B cell (primary cell): Measurements from ENCODE around the gene SERINC5. TPM values are rescaled to one million over a fixed set of nuclear protein-coding genes. Genes with fewer than 3 reads are reported as not detected.

Experiments used
- ATAC-seq: fragments of 200-7000 bp; cut with Tn5 transposase; one replicate; pipeline ENCODE4 v1.10.0; 2021; ENCODE audit warnings: low read depth, mild to moderate bottlenecking, moderate number of reproducible peaks, moderate library complexity
- CTCF ChIA-PET: fragments of 350-600 bp; sonication (Branson Sonifier 250); formaldehyde crosslinking; loops from one replicate; lab custom pipeline; 2021; ENCODE audit warnings: antibody characterized with exemption, inconsistent platforms; lab: Charles Lee
- POLR2A ChIA-PET: fragments of 350-600 bp; sonication (Branson Sonifier 250); formaldehyde crosslinking; loops from one replicate; lab custom pipeline; 2021; ENCODE audit warnings: antibody characterized with exemption; lab: Charles Lee
- DNase-seq: peaks from one replicate; pipeline ENCODE4 v3.0.0; 2013
- H2AFZ ChIP-seq: 2 replicates; pipeline ENCODE4 v1.6.1; 2012; ENCODE audit warnings: mild to moderate bottlenecking, low read depth, low read length; ENCODE audit not compliant: insufficient read depth, poor library complexity, severe bottlenecking
- H3K27ac ChIP-seq, 2 donors: 1 replicate in 1 of 2; 2 replicates in 1 of 2; pipeline ENCODE4 v1.5.1; 2012 to 2013; ENCODE audit warnings: low read length in 2 of 2, mild to moderate bottlenecking in 2 of 2, moderate library complexity in 1 of 2
- H3K27me3 ChIP-seq, 4 experiments: fragments of 200-600 bp in 1 of 4; sonication (generic) in 1 of 4; replicated peaks in 1 of 4; 1 replicate in 2 of 4; 2 replicates in 2 of 4; pipeline versions ENCODE4 v1.6.1 to v1.7.0; 2013 to 2016; ENCODE audit warnings: low read length in 3 of 4, mild to moderate bottlenecking in 2 of 4, mixed read lengths in 1 of 4, moderate library complexity in 1 of 4; ENCODE audit not compliant: insufficient read depth in 4 of 4, control insufficient read depth in 3 of 4; ENCODE audit errors: control extremely low read depth in 1 of 4
- H3K36me3 ChIP-seq, 2 experiments: replicated peaks in 1 of 2; 1 replicate in 1 of 2; 2 replicates in 1 of 2; pipeline versions ENCODE4 v1.6.1 to v1.7.1; 2013; ENCODE audit warnings: low read length in 1 of 2; ENCODE audit not compliant: insufficient read depth in 2 of 2, control insufficient read depth in 1 of 2; ENCODE audit errors: control extremely low read depth in 1 of 2, extremely low read depth in 1 of 2
- H3K4me1 ChIP-seq, 2 donors: fragments of 200-600 bp in 1 of 2; sonication (generic) in 1 of 2; 1 replicate in 1 of 2; 2 replicates in 1 of 2; pipeline versions ENCODE4 v1.5.1 to v1.6.1; 2013 to 2017; ENCODE audit warnings: low read length in 2 of 2; ENCODE audit not compliant: control insufficient read depth in 2 of 2, insufficient read depth in 2 of 2
- H3K4me2 ChIP-seq: replicated peaks from 2 replicates; pipeline ENCODE3; 2012; ENCODE audit warnings: mild to moderate bottlenecking, low read depth, low read length; ENCODE audit not compliant: poor library complexity, severe bottlenecking
- H3K4me3 ChIP-seq, 5 experiments: fragments of 200-600 bp in 1 of 5; sonication (generic) in 1 of 5; 1 replicate in 3 of 5; 2 replicates in 2 of 5; pipeline versions ENCODE4 v1.5.1 to v1.7.0; 2011 to 2016; ENCODE audit warnings: low read length in 4 of 5, mild to moderate bottlenecking in 4 of 5, low read depth in 2 of 5, control low read depth in 1 of 5, moderate library complexity in 1 of 5; ENCODE audit not compliant: insufficient read depth in 1 of 5; ENCODE audit errors: control extremely low read depth in 1 of 5, extremely low read depth in 1 of 5
- H3K79me2 ChIP-seq: fragments of 200-600 bp; sonication (generic); one replicate; pipeline ENCODE4 v1.6.0; 2016; ENCODE audit warnings: low read length; ENCODE audit not compliant: control insufficient read depth, insufficient read depth
- H3K9ac ChIP-seq: fragments of 200-600 bp; sonication (generic); 2 replicates; pipeline ENCODE4 v1.6.1; 2017; ENCODE audit warnings: mild to moderate bottlenecking, low read length, moderate library complexity
- H3K9me3 ChIP-seq, 3 donors: one replicate each; pipeline versions ENCODE4 v1.6.1 to v1.7.1; 2013; ENCODE audit warnings: low read length in 2 of 3; ENCODE audit not compliant: control insufficient read depth in 2 of 3, insufficient read depth in 1 of 3; ENCODE audit errors: control extremely low read depth in 1 of 3
- H4K20me1 ChIP-seq: 2 replicates; pipeline ENCODE4 v1.6.0; 2012; ENCODE audit warnings: mild to moderate bottlenecking, low read length; ENCODE audit not compliant: insufficient read depth, control insufficient read depth, poor library complexity, severe bottlenecking
- H3K27ac Mint-ChIP-seq: one replicate; pipeline ENCODE4 v1.8.0; 2021; ENCODE audit warnings: mixed read lengths
- H3K27me3 Mint-ChIP-seq: one replicate; pipeline ENCODE4 v1.8.0; 2021; ENCODE audit warnings: mixed read lengths
- H3K4me1 Mint-ChIP-seq: one replicate; pipeline ENCODE4 v1.8.0; 2021; ENCODE audit warnings: mixed read lengths
- H3K4me3 Mint-ChIP-seq: one replicate; pipeline ENCODE4 v1.8.0; 2021; ENCODE audit warnings: mixed read lengths
- H3K9me3 Mint-ChIP-seq: one replicate; pipeline ENCODE4 v1.8.0; 2022; ENCODE audit warnings: mixed read lengths; ENCODE audit not compliant: insufficient read depth
- CTCF ChIP-seq: fragments of 200-600 bp; IDR thresholded peaks from one replicate; pipeline ENCODE4 v1.8.0; 2022; ENCODE audit warnings: antibody characterized with exemption, mild to moderate bottlenecking
- EZH2 ChIP-seq: IDR thresholded peaks from 2 replicates; pipeline ENCODE4 v1.6.1; 2012; ENCODE audit warnings: borderline replicate concordance, low read depth, mild to moderate bottlenecking, moderate library complexity, low read length; ENCODE audit not compliant: insufficient read depth, poor library complexity, severe bottlenecking
- WGBS: methylation state at CpG from one replicate; pipeline ENCODE4 v1.1.5; 2013; ENCODE audit warnings: missing lambda C conversion rate; ENCODE audit not compliant: insufficient coverage; 5-methylcytosine and 5-hydroxymethylcytosine counted together
- intact Hi-C: fragments of 100-400 bp; cut with micrococcal nuclease; formaldehyde crosslinking; loops from one replicate; pipeline ENCODE4 v1.10.0; 2022
- polyA plus RNA-seq: library from polyadenylated mRNA; depleted of rRNA; stranded (reverse); fragments of >200 nt; gene quantifications from 2 replicates; pipeline ENCODE4 v1.2.3, GENCODE V29; 2012
- total RNA-seq, 2 donors: library from RNA; stranded (reverse); fragments of 120-200 nt in 1 of 2; gene quantifications; 1 replicate in 1 of 2; 2 replicates in 1 of 2; pipeline versions ENCODE4 v1.2.3 to v1.2.4, GENCODE V29; 2013 to 2022

SERINC5 gene
- total and polyA plus RNA-seq, 2 donors (not counting 1 experiment from before 2014, with no cell fraction given) = 2.4 to 9.5 TPM

GRCh38 chr5:80216096-80216495 is 39.8 kb downstream of the SERINC5 start:
- ChIA-PET CTCF (no interaction called here), POLR2A (no interaction called here)
- Histone ChIP-seq H3K4me1 (peaks cover 0 to 8% of the 10 kb centered on the region in 2 donors), H3K36me3 (peaks cover 0 to 3% of the 10 kb centered on the region in 2 experiments), H3K4me3 (peak overlapping the region in 3 of 5 experiments; percentile 5 to 60 (median 41)), H3K4me2 (peak overlapping the region; percentile 62), H3K27me3 (no peaks in the 10 kb centered on the region), H3K27ac (peak overlapping the region in 1 of 2 donors; percentile 64), H3K79me2 (peaks cover 14% of the 10 kb centered on the region), H4K20me1 (no peaks in the 10 kb centered on the region), H3K9me3 (no peaks in the 10 kb centered on the region), H3K9ac (peak overlapping the region; percentile 58), H2AFZ (peak overlapping the region; percentile 59)
- Mint-ChIP-seq H3K27me3 (no peaks in the 10 kb centered on the region), H3K4me3 (no peak overlapping the region), H3K27ac (no peak overlapping the region), H3K4me1 (peaks cover 18% of the 10 kb centered on the region), H3K9me3 (no peaks in the 10 kb centered on the region)
- TF ChIP-seq CTCF (no peak), EZH2 (no peak)
- WGBS = 90% methylated on average over 5 of the region's 8 CpGs
- ATAC-seq (no peak), DNase-seq (no peak)
- intact Hi-C loops = no loop called here

GRCh38 chr5:80215523-80215922 is 40.3 kb downstream of the SERINC5 start:
- Histone ChIP-seq H3K36me3 (peaks cover 0 to 3% of the 10 kb centered on the region in 2 experiments), H3K9ac (no peak overlapping the region), H3K27me3 (no peaks in the 10 kb centered on the region), H3K4me1 (peaks cover 0 to 8% of the 10 kb centered on the region in 2 donors), H3K27ac (no peak overlapping the region), H3K79me2 (peaks cover 14% of the 10 kb centered on the region), H2AFZ (no peak overlapping the region), H3K4me3 (no peak overlapping the region), H3K4me2 (no peak overlapping the region), H4K20me1 (no peaks in the 10 kb centered on the region), H3K9me3 (no peaks in the 10 kb centered on the region)
- TF ChIP-seq EZH2 (no peak), CTCF (no peak)
- Mint-ChIP-seq H3K4me1 (peaks cover 18% of the 10 kb centered on the region), H3K27me3 (no peaks in the 10 kb centered on the region), H3K4me3 (no peak overlapping the region), H3K9me3 (no peaks in the 10 kb centered on the region), H3K27ac (no peak overlapping the region)
- intact Hi-C loops = no loop called here
- ChIA-PET POLR2A (no interaction called here), CTCF (no interaction called here)
- DNase-seq (no peak), ATAC-seq (no peak)
- WGBS = no CpG with 5 or more reads among the region's 4 CpGs
